Progenitor cell of endocrine pancreas (in vitro differentiated cells): ENCODE measurements around the gene OR9G4. TPM values are rescaled to one million over a fixed set of nuclear protein-coding genes. Genes with fewer than 3 reads are reported as not detected.
A peak's percentile ranks its signal among the peaks of the same experiment; 100 is the strongest.

Experiments
- DNase-seq: peaks from one replicate; pipeline ENCODE4 v3.0.0; 2021; ENCODE audit warnings: low spot score; ENCODE audit not compliant: unreplicated experiment
- H3K27ac Mint-ChIP-seq: 2 replicates; pipeline ENCODE4 v1.8.0; 2021; ENCODE audit warnings: mild to moderate bottlenecking, moderate library complexity, mixed read lengths
- H3K27me3 Mint-ChIP-seq: 2 replicates; pipeline ENCODE4 v1.8.0; 2021; ENCODE audit warnings: mixed read lengths
- H3K36me3 Mint-ChIP-seq: 2 replicates; pipeline ENCODE4 v1.8.0; 2022; ENCODE audit warnings: mixed read lengths; ENCODE audit not compliant: insufficient read depth
- H3K4me1 Mint-ChIP-seq: 2 replicates; pipeline ENCODE4 v1.8.0; 2021; ENCODE audit warnings: low read depth, mixed read lengths
- H3K4me3 Mint-ChIP-seq: 2 replicates; pipeline ENCODE4 v1.8.0; 2021; ENCODE audit warnings: low read depth, mild to moderate bottlenecking, moderate library complexity, mixed read lengths
- H3K9me3 Mint-ChIP-seq: 2 replicates; pipeline ENCODE4 v1.8.0; 2021; ENCODE audit warnings: low read depth, mixed read lengths
- total RNA-seq: library from RNA; stranded (reverse); gene quantifications from 2 replicates; pipeline ENCODE4 v1.2.1, GENCODE V29; 2021
- TF ChIP-seq, protein P1 (sequence below): fragments of 200-600 bp; sonication (generic); IDR thresholded peaks from one replicate; pipeline ENCODE4 v1.5.0; 2021; ENCODE audit warnings: antibody characterized with exemption, mild to moderate bottlenecking; ENCODE audit not compliant: unreplicated experiment

OR9G4 gene
- total RNA-seq, 1 donor from 2014 or later: not detected

DNA sequence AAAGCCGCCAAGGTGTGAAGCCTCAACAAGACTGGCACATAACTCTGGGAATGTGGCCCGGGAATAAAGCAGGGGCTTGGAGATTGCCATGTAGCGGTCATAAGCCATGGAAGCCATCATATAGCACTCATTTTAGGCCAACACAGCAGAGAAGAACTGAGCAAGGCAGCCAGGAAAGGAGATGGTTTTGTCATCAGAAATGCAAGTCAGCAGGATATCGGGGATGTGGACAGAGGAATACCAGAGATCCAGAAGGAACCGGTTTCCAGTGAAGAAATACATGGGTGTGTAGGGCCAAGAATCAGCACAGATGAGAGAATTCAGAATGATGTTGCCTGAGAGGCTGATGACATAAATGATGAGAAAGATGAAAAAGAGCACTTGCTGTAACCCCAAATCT lies 3.0 kb upstream of the OR9G4 start:
- H3K9me3 Mint-ChIP-seq: peaks cover 3% of the 10 kb centered on the region
- TF ChIP-seq, protein P1, sequence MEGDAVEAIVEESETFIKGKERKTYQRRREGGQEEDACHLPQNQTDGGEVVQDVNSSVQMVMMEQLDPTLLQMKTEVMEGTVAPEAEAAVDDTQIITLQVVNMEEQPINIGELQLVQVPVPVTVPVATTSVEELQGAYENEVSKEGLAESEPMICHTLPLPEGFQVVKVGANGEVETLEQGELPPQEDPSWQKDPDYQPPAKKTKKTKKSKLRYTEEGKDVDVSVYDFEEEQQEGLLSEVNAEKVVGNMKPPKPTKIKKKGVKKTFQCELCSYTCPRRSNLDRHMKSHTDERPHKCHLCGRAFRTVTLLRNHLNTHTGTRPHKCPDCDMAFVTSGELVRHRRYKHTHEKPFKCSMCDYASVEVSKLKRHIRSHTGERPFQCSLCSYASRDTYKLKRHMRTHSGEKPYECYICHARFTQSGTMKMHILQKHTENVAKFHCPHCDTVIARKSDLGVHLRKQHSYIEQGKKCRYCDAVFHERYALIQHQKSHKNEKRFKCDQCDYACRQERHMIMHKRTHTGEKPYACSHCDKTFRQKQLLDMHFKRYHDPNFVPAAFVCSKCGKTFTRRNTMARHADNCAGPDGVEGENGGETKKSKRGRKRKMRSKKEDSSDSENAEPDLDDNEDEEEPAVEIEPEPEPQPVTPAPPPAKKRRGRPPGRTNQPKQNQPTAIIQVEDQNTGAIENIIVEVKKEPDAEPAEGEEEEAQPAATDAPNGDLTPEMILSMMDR: no peak
- H3K36me3 Mint-ChIP-seq: no peaks in the 10 kb centered on the region
- no peak overlapping the region for H3K27ac Mint-ChIP-seq
- H3K4me3 Mint-ChIP-seq: no peak overlapping the region
- DNase-seq: no peak
- H3K27me3 Mint-ChIP-seq: no peaks in the 10 kb centered on the region
- no peaks in the 10 kb centered on the region for H3K4me1 Mint-ChIP-seq

DNA sequence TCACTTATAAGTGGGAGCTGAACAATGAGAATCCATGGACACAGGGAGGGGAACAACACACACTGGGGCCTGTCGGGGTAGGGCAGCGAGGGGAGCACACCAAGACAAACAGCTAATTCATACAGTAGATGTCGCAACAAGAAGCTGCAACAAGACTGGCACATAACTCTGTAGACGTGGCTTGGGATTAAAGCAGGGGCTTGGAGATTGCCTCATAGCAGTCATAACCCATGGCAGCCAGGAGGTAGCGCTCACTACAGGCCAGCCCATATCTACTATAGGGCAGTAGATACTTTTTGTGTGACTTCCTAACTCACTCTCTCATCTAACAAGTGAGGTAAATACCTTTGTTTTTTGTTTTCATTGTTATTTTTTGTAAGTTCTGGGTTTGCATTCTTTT lies 1.7 kb upstream of the OR9G4 start:
- Mint-ChIP-seq H3K27me3 (no peaks in the 10 kb centered on the region), H3K4me1 (no peaks in the 10 kb centered on the region), H3K4me3 (no peak overlapping the region), H3K9me3 (peaks cover 3% of the 10 kb centered on the region), H3K36me3 (no peaks in the 10 kb centered on the region), H3K27ac (no peak overlapping the region)
- no peak for DNase-seq
- TF ChIP-seq, protein P1: no peak

DNA sequence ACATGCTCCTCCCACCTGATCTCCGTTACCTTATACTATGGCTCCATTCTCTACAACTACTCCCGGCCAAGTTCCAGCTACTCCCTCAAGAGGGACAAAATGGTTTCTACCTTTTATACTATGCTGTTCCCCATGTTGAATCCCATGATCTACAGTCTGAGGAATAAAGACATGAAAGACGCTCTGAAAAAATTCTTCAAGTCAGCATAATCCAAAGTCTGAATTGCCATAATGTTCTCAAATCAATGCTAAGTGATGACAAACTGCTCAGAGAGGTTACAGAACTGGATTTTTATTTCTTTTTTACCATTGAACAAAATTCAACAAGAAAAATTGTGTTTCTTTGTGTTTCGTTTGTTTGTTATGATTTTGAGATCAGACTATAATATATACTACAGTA lies 7.6 kb downstream of the OR9G4 start:
- TF ChIP-seq, protein P1: no peak
- DNase-seq: no peak
- Mint-ChIP-seq H3K27me3 (no peaks in the 10 kb centered on the region), H3K27ac (no peak overlapping the region), H3K9me3 (peaks cover 14% of the 10 kb centered on the region), H3K4me3 (no peak overlapping the region), H3K36me3 (no peaks in the 10 kb centered on the region), H3K4me1 (peaks cover 3% of the 10 kb centered on the region)

DNA sequence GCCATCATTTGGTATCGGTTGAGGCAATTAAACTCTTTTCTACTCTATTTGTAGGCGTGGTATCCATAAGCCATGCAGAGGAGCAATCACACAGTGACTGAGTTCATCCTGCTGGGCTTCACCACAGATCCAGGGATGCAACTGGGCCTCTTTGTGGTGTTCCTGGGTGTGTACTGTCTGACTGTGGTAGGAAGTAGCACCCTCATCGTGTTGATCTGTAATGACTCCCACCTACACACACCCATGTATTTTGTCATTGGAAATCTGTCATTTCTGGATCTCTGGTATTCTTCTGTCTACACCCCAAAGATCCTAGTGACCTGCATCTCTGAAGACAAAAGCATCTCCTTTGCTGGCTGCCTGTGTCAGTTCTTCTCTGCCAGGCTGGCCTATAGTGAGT lies 8.4 kb downstream of the OR9G4 start:
- peaks cover 14% of the 10 kb centered on the region for H3K9me3 Mint-ChIP-seq
- H3K36me3 Mint-ChIP-seq: no peaks in the 10 kb centered on the region
- no peak for DNase-seq
- peaks cover 3% of the 10 kb centered on the region for H3K4me1 Mint-ChIP-seq
- no peaks in the 10 kb centered on the region for H3K27me3 Mint-ChIP-seq
- TF ChIP-seq, protein P1: no peak
- H3K4me3 Mint-ChIP-seq: no peak overlapping the region
- H3K27ac Mint-ChIP-seq: no peak overlapping the region

DNA sequence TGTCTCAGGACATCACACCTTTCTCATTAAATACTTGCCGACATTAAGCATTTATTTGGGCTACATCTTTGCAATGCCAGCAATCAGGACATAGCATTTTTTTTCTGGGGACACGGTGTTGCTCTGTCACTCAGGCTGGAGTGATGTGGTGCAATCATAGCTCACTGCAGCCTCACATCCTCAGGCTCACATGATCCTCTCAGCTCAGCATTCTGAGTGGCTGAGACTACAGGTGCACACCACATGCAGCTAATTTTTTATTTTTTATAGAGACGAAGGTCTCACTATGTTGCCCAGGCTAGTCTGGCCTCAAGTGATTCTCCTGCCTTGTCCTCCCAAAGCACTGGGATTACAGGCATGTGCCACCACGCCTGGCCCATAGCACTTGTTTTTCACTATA lies 28.0 kb downstream of the OR9G4 start:
- TF ChIP-seq, protein P1: no peak
- H3K4me3 Mint-ChIP-seq: no peak overlapping the region
- peaks cover 18% of the 10 kb centered on the region for H3K4me1 Mint-ChIP-seq
- no peaks in the 10 kb centered on the region for H3K27me3 Mint-ChIP-seq
- peak overlapping the region; percentile 69 for H3K27ac Mint-ChIP-seq
- no peaks in the 10 kb centered on the region for H3K9me3 Mint-ChIP-seq
- DNase-seq: no peak
- H3K36me3 Mint-ChIP-seq: no peaks in the 10 kb centered on the region
